GM11168 (cell line): Measurements from ENCODE around the gene SLC33A1.

Source experiments
- in situ Hi-C: fragments of 300-500 bp; cut with MboI; formaldehyde crosslinking; loops from one replicate; pipeline ENCODE4 v1.12.0; 2022; ENCODE audit warnings: low sequenced_read_pairs; ENCODE audit not compliant: unreplicated experiment

The SLC33A1 gene

DNA sequence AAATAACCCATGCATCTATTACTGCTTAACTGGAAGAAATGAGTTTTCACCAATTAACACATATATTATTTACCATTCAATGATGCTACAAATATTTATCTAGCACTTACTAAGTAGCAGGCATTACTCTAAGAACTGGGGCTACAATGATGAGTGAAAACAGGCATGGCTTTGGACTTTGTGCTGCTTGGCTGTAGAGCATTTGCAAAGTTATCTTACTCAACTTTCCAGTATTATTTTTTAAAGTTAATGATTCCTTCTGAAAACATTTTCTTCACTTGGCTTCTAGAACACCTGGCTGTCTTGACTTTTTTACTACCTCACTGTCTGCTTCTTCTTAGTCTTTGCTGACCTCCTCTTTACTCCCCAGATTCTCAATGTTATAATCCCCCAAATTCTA lies 49.9 kb downstream of the SLC33A1 start:
- in situ Hi-C loops = no loop called here

DNA sequence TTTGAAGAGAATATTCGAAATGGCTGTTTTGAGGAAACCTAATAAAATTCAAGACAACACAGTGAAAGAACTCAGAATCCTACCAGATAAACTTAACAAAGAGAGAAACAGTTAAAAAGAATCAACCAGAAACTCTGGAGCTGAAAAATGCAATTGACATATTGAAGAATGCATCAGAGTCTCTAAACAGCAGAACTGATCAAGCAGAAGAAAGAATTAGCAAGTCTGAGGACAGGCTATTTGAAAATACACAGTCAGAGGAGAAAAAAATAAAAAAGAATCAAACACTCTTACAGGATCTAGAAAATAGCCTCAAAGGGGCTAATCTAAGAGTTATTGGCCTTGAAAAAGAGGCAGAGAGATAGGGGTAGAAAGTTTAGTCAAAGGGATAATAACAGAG lies 61.7 kb downstream of the SLC33A1 start:
- in situ Hi-C loops = no loop called here

DNA sequence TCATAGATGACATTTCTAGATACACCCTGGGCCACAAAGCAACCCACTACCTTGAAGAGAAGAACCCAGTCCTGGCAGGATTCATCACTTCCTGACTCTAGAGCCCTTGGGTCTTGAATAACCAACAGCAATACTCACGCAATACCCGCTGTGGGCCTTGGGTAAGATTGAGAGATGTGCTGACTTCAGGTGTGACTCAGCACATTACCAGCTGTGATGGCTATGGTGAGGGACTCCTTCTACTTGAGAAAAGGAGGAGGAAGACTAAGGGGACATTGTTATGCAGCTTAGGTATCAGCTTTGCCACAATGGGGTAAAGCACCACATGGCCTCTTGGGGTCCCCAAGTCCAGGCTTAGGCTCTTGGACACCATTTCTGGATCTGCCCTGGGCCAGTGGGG lies 63.0 kb downstream of the SLC33A1 start:
- in situ Hi-C loops = no loop called here

DNA sequence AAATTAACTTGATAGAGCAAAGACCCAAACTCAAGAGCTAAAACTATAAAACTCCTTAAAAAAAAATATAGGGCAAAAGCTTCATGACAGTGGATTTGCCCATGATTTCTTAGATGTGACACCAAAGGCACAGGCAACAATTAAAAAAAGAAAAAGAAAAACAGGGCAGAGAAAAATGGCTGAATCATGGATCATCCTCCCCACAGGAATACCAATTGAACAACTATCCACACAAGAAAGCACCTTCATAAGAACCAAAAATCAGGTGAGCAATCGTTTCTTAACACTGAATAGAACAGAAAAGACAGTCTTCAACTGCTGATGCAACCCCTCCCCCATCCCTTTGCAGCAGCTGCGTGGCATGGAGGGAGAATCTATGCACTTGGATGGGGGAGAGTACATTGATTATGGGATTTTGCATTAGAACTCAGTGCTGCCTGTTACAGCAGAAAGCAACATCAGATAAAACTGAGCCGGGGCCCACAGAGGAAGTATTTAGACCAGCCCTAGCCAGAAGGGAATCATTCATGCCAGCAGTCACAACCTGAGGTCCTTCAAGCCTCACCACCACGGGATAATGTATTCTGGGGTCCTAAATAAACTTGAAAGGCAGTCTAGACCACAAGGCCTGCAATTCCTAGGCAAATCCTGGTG lies 63.8 kb downstream of the SLC33A1 start:
- in situ Hi-C loops = no loop called here

DNA sequence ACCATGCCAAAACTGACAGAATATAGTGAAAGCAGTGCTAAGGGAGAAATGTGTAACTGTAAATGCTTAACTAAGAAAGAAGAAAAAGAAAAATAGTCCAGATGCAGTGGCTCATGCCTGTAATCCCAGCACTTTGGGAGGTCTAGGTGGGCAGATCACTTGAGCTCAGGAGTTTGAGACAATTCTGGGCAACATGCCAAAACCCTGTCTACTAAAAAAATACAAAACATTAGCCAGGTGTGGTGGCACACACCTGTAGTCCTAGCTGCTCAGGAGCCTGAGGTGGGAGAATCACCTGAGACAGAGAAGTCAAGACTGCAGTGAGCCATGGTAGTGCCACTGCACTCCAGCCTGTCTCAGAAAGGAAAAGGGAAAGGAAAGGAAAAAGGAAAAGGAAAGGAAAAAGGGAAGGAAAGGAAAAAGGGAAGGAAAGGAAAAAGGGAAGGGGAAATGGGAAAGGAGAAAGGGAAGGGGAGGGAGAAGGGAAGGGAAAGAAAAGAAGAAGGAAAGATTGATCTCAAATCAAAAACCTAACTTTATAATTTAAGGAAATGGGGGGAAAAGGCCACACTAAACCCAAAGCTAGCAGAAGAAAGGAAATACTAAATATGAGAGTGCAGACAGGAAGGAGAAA lies 68.4 kb downstream of the SLC33A1 start:
- in situ Hi-C loops = no loop called here

DNA sequence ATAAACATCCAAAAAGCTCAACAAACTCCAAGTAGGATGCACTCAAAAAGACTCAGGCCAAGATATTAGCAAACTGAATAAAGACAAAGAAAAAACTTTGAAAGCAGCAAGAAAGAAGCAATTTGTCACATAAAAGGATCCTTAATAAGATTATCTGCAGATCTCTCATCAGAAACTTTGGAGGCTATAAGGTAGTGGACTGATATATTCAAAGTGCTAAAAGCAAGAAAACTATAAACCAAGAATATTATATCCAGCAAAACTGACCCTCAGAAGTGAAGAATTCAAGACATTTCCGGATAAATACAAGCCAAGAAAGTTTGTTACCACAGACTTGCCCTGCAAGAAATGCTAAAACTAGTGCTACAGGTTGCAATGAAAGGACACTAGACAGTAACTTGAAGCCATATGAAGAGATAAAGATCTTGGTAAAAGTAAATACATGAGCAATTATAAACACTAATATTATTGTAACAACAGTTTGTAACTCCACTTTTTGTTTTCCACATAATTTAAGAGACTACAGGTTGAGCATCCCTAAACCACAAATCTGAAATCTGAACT lies 71.8 kb downstream of the SLC33A1 start:
- in situ Hi-C loops = no loop called here

DNA sequence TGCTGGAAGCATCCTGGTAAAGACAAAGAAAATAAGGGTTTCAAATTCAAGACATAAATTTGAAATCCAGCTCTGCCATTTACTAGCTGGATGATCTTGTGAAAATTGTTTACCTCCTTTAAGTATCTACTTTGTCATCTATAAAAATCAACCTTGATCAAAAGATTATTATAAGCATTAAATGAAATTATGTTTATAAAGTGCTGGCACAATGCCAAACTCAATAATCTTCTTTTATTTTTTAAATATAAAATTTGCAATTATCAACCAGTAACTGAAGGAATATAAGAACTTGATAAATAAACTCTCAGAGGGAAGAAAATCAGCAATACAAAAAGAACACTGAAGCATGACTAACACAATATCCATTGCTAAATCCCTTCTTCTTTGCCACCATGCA lies 73.9 kb downstream of the SLC33A1 start:
- in situ Hi-C loops = no loop called here

DNA sequence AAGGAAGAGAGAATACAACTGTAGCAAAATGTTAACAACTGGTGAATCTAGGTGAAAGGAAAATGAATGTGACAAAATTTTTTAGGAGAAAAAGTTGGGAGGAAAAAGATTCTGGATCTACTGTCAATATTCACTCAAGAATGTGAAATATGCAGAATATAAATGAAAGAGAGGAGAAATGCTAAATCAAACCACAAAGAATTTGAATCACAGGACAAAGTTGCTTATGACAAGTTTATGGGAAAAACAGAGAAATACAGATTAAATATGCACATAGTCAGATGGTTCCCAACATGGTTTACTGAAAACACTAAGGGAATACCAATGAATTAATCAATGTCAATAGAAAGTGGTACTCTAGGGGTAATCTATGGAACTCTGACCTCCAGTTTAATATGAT lies 75.8 kb downstream of the SLC33A1 start:
- in situ Hi-C loops = no loop called here

DNA sequence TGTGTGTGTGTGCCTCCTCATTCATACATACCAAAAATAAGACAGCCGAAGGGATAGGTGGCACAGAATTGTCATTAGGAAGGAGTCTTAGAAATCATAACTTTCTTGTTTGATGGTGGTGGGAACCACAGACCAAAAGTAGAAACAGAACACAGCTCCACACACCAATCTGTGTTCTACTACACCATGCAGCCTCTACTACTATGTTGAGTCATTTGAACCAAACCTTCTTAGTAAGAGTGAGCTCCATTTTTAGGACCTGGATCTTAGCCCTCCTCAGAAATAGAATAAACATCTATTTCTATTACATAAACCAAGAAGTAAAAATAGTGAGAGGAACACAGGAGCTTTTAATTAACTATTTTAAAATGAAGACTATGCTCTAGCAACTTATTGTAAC lies 81.4 kb downstream of the SLC33A1 start:
- in situ Hi-C loops = no loop called here

DNA sequence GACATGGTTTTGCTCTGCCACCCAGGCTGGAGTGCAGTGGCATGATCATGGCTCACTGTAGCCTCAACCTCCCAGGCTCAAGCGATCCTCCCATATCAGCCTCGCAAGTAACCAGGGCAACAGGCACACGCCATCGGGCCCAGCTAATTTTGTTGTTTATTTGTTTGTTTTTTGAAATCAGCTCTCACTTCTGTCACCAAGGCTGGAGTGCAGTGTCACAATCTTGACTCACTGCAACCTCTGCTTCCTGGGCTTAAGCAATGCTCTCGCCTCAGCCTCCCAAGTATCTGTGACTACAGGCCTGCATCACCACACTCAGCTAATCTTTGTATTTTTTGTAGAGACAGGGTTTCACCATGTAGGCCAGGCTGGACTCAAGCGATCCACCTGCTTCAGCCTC lies 83.1 kb downstream of the SLC33A1 start:
- in situ Hi-C loops = no loop called here
